AG04449 (cell line): ENCODE results near the gene ZNF304.

ENCODE experiments used
- CTCF ChIA-PET: fragments of 350-600 bp; formaldehyde crosslinking; extraction: SDS; loops from one replicate; lab custom pipeline; 2021; ENCODE audit warnings: antibody characterized with exemption; lab: Yijun Ruan, JAX
- POLR2A ChIA-PET: fragments of 400-600, 350-600 bp; formaldehyde crosslinking; extraction: SDS; loops from one replicate; lab custom pipeline; 2020; ENCODE audit warnings: antibody characterized with exemption, inconsistent platforms; lab: Yijun Ruan, JAX
- DNase-seq: peaks from one replicate; pipeline ENCODE4 v3.0.0-alpha.2; 2010; ENCODE audit warnings: low read depth, low spot score
- H3K4me3 ChIP-seq: 2 replicates; pipeline ENCODE4 v1.5.1; 2011; ENCODE audit warnings: low read depth, mild to moderate bottlenecking, control low read depth, low read length
- TF ChIP-seq, protein P1 (sequence below): IDR thresholded peaks from one replicate; pipeline ENCODE4 v1.5.1; 2011; ENCODE audit warnings: mild to moderate bottlenecking, moderate library complexity, low read length, control low read depth, inconsistent platforms; ENCODE audit not compliant: insufficient read depth; ENCODE audit errors: missing control alignments

ZNF304 gene

DNA sequence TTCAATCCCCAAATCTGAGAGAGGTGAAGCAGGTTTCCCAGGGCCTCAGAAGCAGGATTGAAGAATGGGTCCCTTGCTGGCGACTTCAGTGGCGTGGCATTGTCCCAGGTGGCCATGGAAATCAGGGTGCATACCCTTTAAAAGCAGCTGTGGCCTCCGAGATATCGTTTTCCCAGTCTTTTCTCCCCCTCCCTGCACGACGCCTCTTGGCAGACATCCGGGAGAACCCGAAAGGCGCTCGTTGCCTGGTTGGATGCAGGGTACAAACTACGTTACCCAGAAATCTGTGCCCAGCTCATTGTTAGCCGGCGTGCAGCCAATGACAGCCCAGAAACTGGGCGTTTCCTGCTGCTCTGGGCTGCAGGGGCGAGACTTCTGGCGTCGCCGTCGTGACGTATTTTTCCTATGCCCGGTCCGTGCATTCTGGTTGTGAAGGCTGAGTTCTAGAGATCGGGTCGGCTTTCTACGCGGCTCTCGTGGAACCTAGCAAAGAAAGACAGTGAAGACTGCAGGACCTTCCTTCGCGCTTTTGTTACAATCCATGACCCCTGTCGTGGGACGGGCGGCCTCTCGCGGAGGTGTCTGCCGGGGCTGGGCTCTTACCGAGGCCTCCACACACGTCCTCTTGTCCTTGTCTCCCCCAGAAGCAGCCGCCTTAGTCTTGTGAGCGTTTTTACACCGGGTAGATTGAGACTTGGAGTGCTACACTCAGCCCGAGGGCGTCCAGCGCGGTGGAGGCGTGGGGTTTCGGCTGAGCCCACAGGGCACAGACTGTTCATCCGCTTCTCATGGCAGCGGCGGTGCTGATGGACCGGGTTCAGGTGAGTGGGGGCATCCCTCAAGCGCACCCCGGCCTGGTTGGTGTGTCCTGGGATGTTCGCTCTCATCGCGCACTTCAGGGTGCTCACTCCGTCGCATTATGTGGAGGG is at the start of gene ZNF304:
Gene ZNF304 (plus strand): TSS at position 395 of the 929 bp plus-strand sequence. CDS start 394 bp downstream, at position 789.
- peak within 1 kb of the TSS; percentile 99 for H3K4me3 ChIP-seq
- DNase-seq, result peak; percentile 77
- CTCF ChIA-PET, result interaction anchor here (0.9 to 1.2 kb wide), 3 partner anchors 10 to 33 kb away, joined by 3 to 4 read pairs (median 3); no protein-coding TSS in a partner anchor
- POLR2A ChIA-PET, result interaction anchor here (0.6 kb wide), 1 partner anchor 11 kb away, joined by 5 read pairs; no protein-coding TSS in a partner anchor
- TF ChIP-seq, protein P1, sequence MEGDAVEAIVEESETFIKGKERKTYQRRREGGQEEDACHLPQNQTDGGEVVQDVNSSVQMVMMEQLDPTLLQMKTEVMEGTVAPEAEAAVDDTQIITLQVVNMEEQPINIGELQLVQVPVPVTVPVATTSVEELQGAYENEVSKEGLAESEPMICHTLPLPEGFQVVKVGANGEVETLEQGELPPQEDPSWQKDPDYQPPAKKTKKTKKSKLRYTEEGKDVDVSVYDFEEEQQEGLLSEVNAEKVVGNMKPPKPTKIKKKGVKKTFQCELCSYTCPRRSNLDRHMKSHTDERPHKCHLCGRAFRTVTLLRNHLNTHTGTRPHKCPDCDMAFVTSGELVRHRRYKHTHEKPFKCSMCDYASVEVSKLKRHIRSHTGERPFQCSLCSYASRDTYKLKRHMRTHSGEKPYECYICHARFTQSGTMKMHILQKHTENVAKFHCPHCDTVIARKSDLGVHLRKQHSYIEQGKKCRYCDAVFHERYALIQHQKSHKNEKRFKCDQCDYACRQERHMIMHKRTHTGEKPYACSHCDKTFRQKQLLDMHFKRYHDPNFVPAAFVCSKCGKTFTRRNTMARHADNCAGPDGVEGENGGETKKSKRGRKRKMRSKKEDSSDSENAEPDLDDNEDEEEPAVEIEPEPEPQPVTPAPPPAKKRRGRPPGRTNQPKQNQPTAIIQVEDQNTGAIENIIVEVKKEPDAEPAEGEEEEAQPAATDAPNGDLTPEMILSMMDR, result no peak

DNA sequence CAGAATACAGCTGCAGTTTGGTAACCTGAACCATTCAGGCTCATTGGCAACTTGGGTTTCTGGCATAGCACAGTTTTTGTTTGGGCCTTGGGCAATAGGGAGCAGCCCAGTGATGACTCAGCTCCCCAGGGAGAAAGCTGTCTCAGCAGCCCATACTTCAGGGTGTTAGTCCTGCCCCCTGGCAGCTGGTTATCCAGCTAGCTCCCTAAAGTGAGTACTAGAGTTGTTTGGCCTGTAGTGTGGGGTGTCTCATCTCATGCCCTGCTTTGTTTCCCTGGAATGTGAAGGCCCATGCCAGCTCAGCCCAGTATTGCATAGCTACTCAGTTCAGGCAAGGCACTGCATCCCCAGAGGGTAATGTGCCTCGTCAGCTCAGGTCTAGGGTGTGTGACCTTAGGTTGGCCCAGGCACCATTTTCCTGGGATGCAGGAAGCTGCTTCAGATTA is 49.0 kb upstream of the ZNF304 start:
- CTCF ChIA-PET, result interaction anchor here (1.2 to 1.7 kb wide), 6 partner anchors 9 to 20 kb away, joined by 3 to 7 read pairs (median 4); no protein-coding TSS in a partner anchor
- H3K4me3 ChIP-seq, result no peak overlapping the region
- POLR2A ChIA-PET, result interaction anchor here (0.9 to 1.5 kb wide), 6 partner anchors 8 to 52 kb away, joined by 3 to 7 read pairs (median 4); partner anchors contain the start of gene ZNF543
- DNase-seq, result peak; percentile 85
- TF ChIP-seq, protein P1, result no peak

DNA sequence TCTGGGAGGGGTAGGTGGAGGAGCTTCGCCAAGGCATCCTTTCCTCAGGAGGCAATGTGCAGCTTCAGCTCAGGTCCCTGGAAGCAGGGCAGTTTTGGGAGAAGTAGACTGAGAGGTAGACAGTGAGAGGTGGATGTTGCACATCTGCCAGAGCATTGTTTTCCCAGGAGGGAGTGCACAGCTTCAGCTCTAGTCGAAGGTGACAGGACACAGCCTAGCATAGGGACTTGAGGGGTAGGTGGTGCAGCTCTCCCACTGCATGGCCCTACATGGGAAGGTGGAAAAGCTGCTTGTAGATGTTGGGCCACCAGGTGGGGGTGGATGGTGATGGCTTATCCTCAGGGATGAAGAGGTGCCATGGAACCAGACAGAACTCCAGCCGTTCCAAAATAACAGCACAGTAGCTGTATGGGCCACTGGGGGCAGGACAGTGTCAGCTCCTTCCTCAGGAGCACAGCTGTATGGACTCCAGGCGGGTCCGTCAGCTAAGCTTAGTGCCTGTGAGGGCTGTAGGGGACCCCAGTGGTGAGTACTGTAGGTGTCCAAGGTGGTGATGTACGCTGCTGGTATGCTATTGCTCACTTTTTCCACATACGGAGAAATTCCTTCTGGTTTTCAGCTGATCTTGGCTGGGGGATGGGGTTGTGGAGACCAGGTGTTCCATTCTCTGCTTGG is 48.2 kb upstream of the ZNF304 start:
- POLR2A ChIA-PET, result interaction anchor here (0.9 to 1.5 kb wide), 4 partner anchors 8 to 24 kb away, joined by 3 to 7 read pairs (median 6); partner anchors contain the start of gene ZNF543
- TF ChIP-seq, protein P1, result no peak
- CTCF ChIA-PET, result interaction anchor here (1.2 to 1.7 kb wide), 5 partner anchors 9 to 21 kb away, joined by 3 to 7 read pairs (median 4); no protein-coding TSS in a partner anchor
- no peak for DNase-seq
- H3K4me3 ChIP-seq, result no peak overlapping the region

DNA sequence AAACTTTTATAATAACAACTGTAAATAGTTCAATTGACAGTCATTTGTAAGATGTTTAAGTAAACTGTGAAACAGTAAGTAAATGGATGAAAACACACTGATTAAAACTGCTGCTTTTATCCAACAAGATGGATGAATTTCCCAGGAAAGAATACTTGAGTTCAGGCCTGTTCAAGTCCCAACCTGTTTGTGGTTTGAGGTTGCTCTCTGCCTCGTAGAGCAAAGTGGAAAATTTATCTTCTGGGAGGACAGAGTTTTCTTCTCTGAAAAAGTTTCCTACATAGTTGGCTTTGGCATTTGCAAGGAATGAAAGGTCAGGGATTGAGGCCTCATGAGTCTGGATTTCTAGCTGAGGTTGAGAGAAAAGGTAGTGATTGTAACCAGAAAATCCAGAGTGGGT is 46.0 kb upstream of the ZNF304 start:
- TF ChIP-seq, protein P1, result no peak
- ChIA-PET CTCF (no interaction called here), POLR2A (no interaction called here)
- H3K4me3 ChIP-seq, result no peak overlapping the region
- DNase-seq, result no peak

DNA sequence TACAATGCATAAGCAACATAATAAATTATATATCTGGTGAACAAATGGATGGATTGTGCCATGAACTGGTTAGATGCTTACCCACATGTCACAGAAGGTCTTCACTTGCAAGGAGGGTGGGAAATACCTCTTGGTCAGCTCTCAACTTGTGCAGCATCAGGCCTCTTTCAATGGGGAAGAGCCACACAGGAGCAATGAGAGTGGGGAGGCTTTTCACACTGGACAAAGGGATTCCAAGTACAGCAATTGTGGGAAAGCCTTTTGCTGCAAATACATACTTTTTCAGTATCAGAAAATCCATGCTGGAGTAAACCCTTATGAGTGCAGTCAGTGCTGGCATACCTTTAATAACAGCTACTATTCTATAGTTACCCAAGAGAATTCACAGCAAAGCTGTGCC is 42.6 kb upstream of the ZNF304 start:
- DNase-seq, result no peak
- TF ChIP-seq, protein P1, result no peak
- POLR2A ChIA-PET, result no interaction called here
- no peak overlapping the region for H3K4me3 ChIP-seq
- CTCF ChIA-PET, result no interaction called here
